Neural progenitor cell (in vitro differentiated cells): ENCODE results near the gene NEK10. TPM values are rescaled to one million over a fixed set of nuclear protein-coding genes. Genes with fewer than 3 reads are reported as not detected.
"Not testable (repeated sequence)": the region's sequence is repeated elsewhere in the genome, so short reads cannot be mapped to it uniquely, and the experiment has no call there.

Source experiments
- DNase-seq: peaks from one replicate; pipeline ENCODE4 v3.0.0-alpha.2; 2016; ENCODE audit warnings: low spot score
- H2AFZ ChIP-seq: fragments of 200-600 bp; sonication (generic); replicated peaks from 2 replicates; pipeline ENCODE4 v1.6.1; 2016; ENCODE audit warnings: antibody characterized with exemption
- H3F3A ChIP-seq: fragments of 200-600 bp; sonication (generic); 2 replicates; pipeline ENCODE4 v1.6.1; 2016; ENCODE audit warnings: antibody characterized with exemption, low read depth
- H3K27ac ChIP-seq: fragments of 200-600 bp; sonication (generic); 2 replicates; pipeline ENCODE4 v1.5.1; 2016; ENCODE audit warnings: mild to moderate bottlenecking
- H3K27me3 ChIP-seq: fragments of 200-600 bp; sonication (generic); 2 replicates; pipeline ENCODE4 v1.6.1; 2016; ENCODE audit warnings: mild to moderate bottlenecking, moderate library complexity
- H3K36me3 ChIP-seq: fragments of 200-600 bp; sonication (generic); 2 replicates; pipeline ENCODE4 v1.5.1; 2016
- H3K4me1 ChIP-seq: fragments of 200-600 bp; sonication (generic); 2 replicates; pipeline ENCODE4 v1.6.1; 2016; ENCODE audit warnings: mixed run types
- H3K4me2 ChIP-seq: fragments of 200-600 bp; sonication (generic); 2 replicates; pipeline ENCODE4 v1.6.1; 2016
- H3K4me3 ChIP-seq: fragments of 200-600 bp; sonication (generic); 2 replicates; pipeline ENCODE4 v1.5.1; 2016
- H3K79me2 ChIP-seq: fragments of 200-600 bp; sonication (generic); 2 replicates; pipeline ENCODE4 v1.6.1; 2016; ENCODE audit warnings: low read depth
- H3K9ac ChIP-seq: fragments of 200-600 bp; sonication (generic); 2 replicates; pipeline ENCODE4 v1.6.1; 2016
- H3K9me3 ChIP-seq: fragments of 200-600 bp; sonication (generic); 2 replicates; pipeline ENCODE4 v1.5.1; 2016; ENCODE audit warnings: low read depth
- H4K20me1 ChIP-seq: fragments of 200-600 bp; sonication (generic); 2 replicates; pipeline ENCODE4 v1.6.1; 2016; ENCODE audit warnings: low read depth
- H3K27ac Mint-ChIP-seq: 3 replicates; pipeline ENCODE4 v1.8.0; 2021; ENCODE audit warnings: mixed read lengths
- H3K27me3 Mint-ChIP-seq: 2 replicates; pipeline ENCODE4 v1.8.0; 2022; ENCODE audit warnings: low read depth, mild to moderate bottlenecking, inconsistent platforms, moderate library complexity, mixed read lengths; ENCODE audit not compliant: insufficient read depth
- H3K36me3 Mint-ChIP-seq: 3 replicates; pipeline ENCODE4 v1.8.0; 2021; ENCODE audit warnings: mixed read lengths
- H3K4me1 Mint-ChIP-seq: 3 replicates; pipeline ENCODE4 v1.8.0; 2021; ENCODE audit warnings: mixed read lengths
- H3K4me3 Mint-ChIP-seq: 3 replicates; pipeline ENCODE4 v1.8.0; 2021; ENCODE audit warnings: mild to moderate bottlenecking, moderate library complexity, mixed read lengths
- H3K9me3 Mint-ChIP-seq: 3 replicates; pipeline ENCODE4 v1.8.0; 2020; ENCODE audit warnings: mixed read lengths
- EZH2 ChIP-seq: fragments of 200-600 bp; sonication (generic); IDR thresholded peaks from 2 replicates; pipeline ENCODE4 v1.6.1; 2017; ENCODE audit warnings: antibody characterized with exemption, mild to moderate bottlenecking, moderate library complexity
- EZH2phosphoT487 ChIP-seq: fragments of 200-600 bp; sonication (generic); IDR thresholded peaks from 2 replicates; pipeline ENCODE4 v1.6.1; 2017; ENCODE audit warnings: antibody characterized with exemption
- total RNA-seq: library from RNA; depleted of rRNA; stranded (reverse); fragments of >200 nt; gene quantifications from 2 replicates; pipeline ENCODE4 v1.2.3, GENCODE V29; 2015; ENCODE audit warnings: low replicate concordance
- TF ChIP-seq, protein P1 (sequence below): fragments of 200-600 bp; sonication (generic); IDR thresholded peaks from 2 replicates; pipeline ENCODE4 v1.5.1; 2017; ENCODE audit warnings: antibody characterized with exemption, mild to moderate bottlenecking

Gene NEK10
- total RNA-seq, 1 donor from 2014 or later, result 0.54 TPM

DNA sequence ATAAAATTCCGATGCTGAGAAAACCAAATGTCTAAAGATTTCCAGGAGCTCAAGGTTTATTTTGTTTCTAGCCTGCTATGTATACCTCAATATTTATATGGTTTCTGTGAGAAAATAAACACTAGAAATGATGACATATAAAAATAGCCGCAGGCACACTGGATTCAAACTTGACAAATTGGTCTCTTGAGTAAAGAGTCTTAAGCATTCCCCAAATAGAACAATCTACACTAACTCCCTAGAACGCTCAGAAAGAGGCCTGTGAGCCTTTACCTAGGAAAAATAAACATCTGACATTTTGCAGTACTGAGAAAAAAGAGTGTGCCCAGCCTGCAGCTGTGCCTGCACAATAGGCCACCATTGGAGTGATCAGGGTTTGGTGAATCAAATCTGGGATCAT lies 75.2 kb downstream of the NEK10 start:
- H3K4me3 ChIP-seq, result no peak overlapping the region
- no peak overlapping the region for H3K9ac ChIP-seq
- H3K4me3 Mint-ChIP-seq, result no peak overlapping the region
- no peaks in the 10 kb centered on the region for H3K4me1 Mint-ChIP-seq
- H3K9me3 Mint-ChIP-seq, result peaks cover 8% of the 10 kb centered on the region
- no peaks in the 10 kb centered on the region for H3K79me2 ChIP-seq
- H2AFZ ChIP-seq, result peak overlapping the region; percentile 30
- peaks cover 7% of the 10 kb centered on the region for H3K36me3 Mint-ChIP-seq
- H3K4me2 ChIP-seq, result no peak overlapping the region
- no peak overlapping the region for H3K27ac ChIP-seq
- no peaks in the 10 kb centered on the region for H3K27me3 ChIP-seq
- H3K36me3 ChIP-seq, result no peaks in the 10 kb centered on the region
- H4K20me1 ChIP-seq, result no peaks in the 10 kb centered on the region
- H3K27ac Mint-ChIP-seq, result no peak overlapping the region
- DNase-seq, result no peak
- H3F3A ChIP-seq, result no peaks in the 10 kb centered on the region
- TF ChIP-seq EZH2phosphoT487 (no peak), EZH2 (no peak)
- TF ChIP-seq, protein P1, sequence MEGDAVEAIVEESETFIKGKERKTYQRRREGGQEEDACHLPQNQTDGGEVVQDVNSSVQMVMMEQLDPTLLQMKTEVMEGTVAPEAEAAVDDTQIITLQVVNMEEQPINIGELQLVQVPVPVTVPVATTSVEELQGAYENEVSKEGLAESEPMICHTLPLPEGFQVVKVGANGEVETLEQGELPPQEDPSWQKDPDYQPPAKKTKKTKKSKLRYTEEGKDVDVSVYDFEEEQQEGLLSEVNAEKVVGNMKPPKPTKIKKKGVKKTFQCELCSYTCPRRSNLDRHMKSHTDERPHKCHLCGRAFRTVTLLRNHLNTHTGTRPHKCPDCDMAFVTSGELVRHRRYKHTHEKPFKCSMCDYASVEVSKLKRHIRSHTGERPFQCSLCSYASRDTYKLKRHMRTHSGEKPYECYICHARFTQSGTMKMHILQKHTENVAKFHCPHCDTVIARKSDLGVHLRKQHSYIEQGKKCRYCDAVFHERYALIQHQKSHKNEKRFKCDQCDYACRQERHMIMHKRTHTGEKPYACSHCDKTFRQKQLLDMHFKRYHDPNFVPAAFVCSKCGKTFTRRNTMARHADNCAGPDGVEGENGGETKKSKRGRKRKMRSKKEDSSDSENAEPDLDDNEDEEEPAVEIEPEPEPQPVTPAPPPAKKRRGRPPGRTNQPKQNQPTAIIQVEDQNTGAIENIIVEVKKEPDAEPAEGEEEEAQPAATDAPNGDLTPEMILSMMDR, result no peak
- H3K4me1 ChIP-seq, result no peaks in the 10 kb centered on the region
- no peaks in the 10 kb centered on the region for H3K27me3 Mint-ChIP-seq
- H3K9me3 ChIP-seq, result no peaks in the 10 kb centered on the region

DNA sequence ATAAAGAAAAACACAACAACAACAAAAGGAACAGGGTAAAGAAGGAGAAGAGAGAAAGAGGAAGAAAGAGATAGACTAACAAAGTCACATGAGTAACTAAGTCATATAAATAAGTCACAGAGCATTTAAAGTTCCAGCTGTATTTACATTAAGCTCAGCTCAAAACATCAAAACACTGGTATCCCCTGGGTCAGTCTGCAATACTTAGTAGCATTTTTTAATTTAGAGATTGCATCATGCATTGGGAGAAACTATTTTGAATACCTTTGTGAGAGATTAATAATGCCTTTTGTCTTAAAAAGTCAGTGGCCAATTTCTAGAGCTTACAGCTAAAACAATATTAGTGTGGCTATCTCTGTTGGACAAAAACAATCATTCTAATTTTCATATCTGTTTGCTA lies 78.4 kb downstream of the NEK10 start:
- H3F3A ChIP-seq, result no peaks in the 10 kb centered on the region
- H3K4me3 ChIP-seq, result no peak overlapping the region
- H3K4me1 ChIP-seq, result no peaks in the 10 kb centered on the region
- H3K4me2 ChIP-seq, result no peak overlapping the region
- H3K27ac Mint-ChIP-seq, result no peak overlapping the region
- no peaks in the 10 kb centered on the region for H3K27me3 ChIP-seq
- no peak overlapping the region for H3K4me3 Mint-ChIP-seq
- TF ChIP-seq EZH2 (no peak), EZH2phosphoT487 (no peak)
- TF ChIP-seq, protein P1, result no peak
- DNase-seq, result no peak
- H4K20me1 ChIP-seq, result no peaks in the 10 kb centered on the region
- no peaks in the 10 kb centered on the region for H3K27me3 Mint-ChIP-seq
- no peak overlapping the region for H3K9ac ChIP-seq
- H3K36me3 Mint-ChIP-seq, result no peaks in the 10 kb centered on the region
- H3K4me1 Mint-ChIP-seq, result no peaks in the 10 kb centered on the region
- no peak overlapping the region for H2AFZ ChIP-seq
- no peaks in the 10 kb centered on the region for H3K9me3 ChIP-seq
- no peak overlapping the region for H3K27ac ChIP-seq
- no peaks in the 10 kb centered on the region for H3K9me3 Mint-ChIP-seq
- H3K79me2 ChIP-seq, result no peaks in the 10 kb centered on the region
- H3K36me3 ChIP-seq, result no peaks in the 10 kb centered on the region

- Histone ChIP-seq H3F3A (no peaks in the 10 kb centered on the region), H3K4me2 (no peak overlapping the region), H3K9ac (no peak overlapping the region), H3K4me1 (no peaks in the 10 kb centered on the region), H3K4me3 (no peak overlapping the region), H2AFZ (no peak overlapping the region), H4K20me1 (no peaks in the 10 kb centered on the region), H3K9me3 (no peaks in the 10 kb centered on the region), H3K36me3 (no peaks in the 10 kb centered on the region), H3K27me3 (no peaks in the 10 kb centered on the region), H3K27ac (no peak overlapping the region), H3K79me2 (no peaks in the 10 kb centered on the region)
- DNase-seq, result no peak
- TF ChIP-seq EZH2phosphoT487, result no peak
- no peak for TF ChIP-seq EZH2
- Mint-ChIP-seq H3K4me3 (no peak overlapping the region), H3K9me3 (no peaks in the 10 kb centered on the region), H3K36me3 (no peaks in the 10 kb centered on the region), H3K27me3 (no peaks in the 10 kb centered on the region), H3K27ac (no peak overlapping the region), H3K4me1 (no peaks in the 10 kb centered on the region)
Observed at GRCh38 chr3:27289769-27290413, 79.3 kb downstream of the NEK10 start.

- H3K4me1 Mint-ChIP-seq, result no peaks in the 10 kb centered on the region
- no peak for DNase-seq
- no peak overlapping the region for H3K4me3 ChIP-seq
Observed at GRCh38 chr3:27287052-27287451, 82.1 kb downstream of the NEK10 start.

GRCh38 chr3:27286467-27286866 lies 82.7 kb downstream of the NEK10 start:
- not testable (repeated sequence) for H3K4me1 Mint-ChIP-seq, H3K27me3 ChIP-seq, H4K20me1 ChIP-seq, H3K36me3 Mint-ChIP-seq, H3K4me2 ChIP-seq, H3F3A ChIP-seq, H3K9me3 ChIP-seq, H3K4me3 ChIP-seq, H3K27me3 Mint-ChIP-seq, H3K4me3 Mint-ChIP-seq, H3K9me3 Mint-ChIP-seq, H3K4me1 ChIP-seq, H3K36me3 ChIP-seq, DNase-seq, H3K27ac Mint-ChIP-seq, H3K27ac ChIP-seq, H3K79me2 ChIP-seq, H2AFZ ChIP-seq, H3K9ac ChIP-seq

More at GRCh38 chr3:27287052-27287451, 82.1 kb downstream of the NEK10 start:
- H3K4me1 ChIP-seq, result no peaks in the 10 kb centered on the region
- Mint-ChIP-seq H3K9me3 (no peaks in the 10 kb centered on the region), H3K36me3 (no peaks in the 10 kb centered on the region), H3K4me3 (no peak overlapping the region), H3K27ac (no peak overlapping the region), H3K27me3 (no peaks in the 10 kb centered on the region)
- no peak overlapping the region for H3K27ac ChIP-seq
- TF ChIP-seq, protein P1, result no peak
- no peak for TF ChIP-seq EZH2phosphoT487
- no peak for TF ChIP-seq EZH2
- no peaks in the 10 kb centered on the region for H4K20me1 ChIP-seq
- H3K4me2 ChIP-seq, result no peak overlapping the region
- H3F3A ChIP-seq, result no peaks in the 10 kb centered on the region
- H2AFZ ChIP-seq, result no peak overlapping the region
- H3K36me3 ChIP-seq, result no peaks in the 10 kb centered on the region
- no peak overlapping the region for H3K9ac ChIP-seq
- no peaks in the 10 kb centered on the region for H3K79me2 ChIP-seq
- H3K9me3 ChIP-seq, result no peaks in the 10 kb centered on the region
- no peaks in the 10 kb centered on the region for H3K27me3 ChIP-seq
